ENCODE measurements around the gene CFLAR.
A peak's percentile ranks its signal among the peaks of the same experiment; 100 is the strongest.
"Not testable (repeated sequence)": the region's sequence is repeated elsewhere in the genome, so short reads cannot be mapped to it uniquely, and the experiment has no call there.

The CFLAR gene

GRCh38 chr2:201109186-201109585 is 6.8 kb upstream of the CFLAR start:
- no peak for TF ChIP-seq CTCF (IDR thresholded peaks at IDR 0.05; ENCODE audit: borderline replicate concordance, control extremely low read depth, extremely low read depth, insufficient read depth, missing control alignments)
- in situ Hi-C loops (cut with MboI; ENCODE audit: low sequenced_read_pairs, unreplicated experiment) = no loop called here
- no peak for DNase-seq (ENCODE audit: low spot score)

GRCh38 chr2:201110615-201111014 is 5.3 kb upstream of the CFLAR start:
- TF ChIP-seq CTCF (IDR thresholded peaks at IDR 0.05; ENCODE audit: borderline replicate concordance, control extremely low read depth, extremely low read depth, insufficient read depth, missing control alignments) = no peak
- in situ Hi-C loops (cut with MboI; ENCODE audit: low sequenced_read_pairs, unreplicated experiment) = no loop called here
- DNase-seq (ENCODE audit: low spot score) = no peak

GRCh38 chr2:201111096-201111495 is 4.9 kb upstream of the CFLAR start:
- no peak for TF ChIP-seq CTCF (IDR thresholded peaks at IDR 0.05; ENCODE audit: borderline replicate concordance, control extremely low read depth, extremely low read depth, insufficient read depth, missing control alignments)
- in situ Hi-C loops (cut with MboI; ENCODE audit: low sequenced_read_pairs, unreplicated experiment) = no loop called here
- no peak for DNase-seq (ENCODE audit: low spot score)

- no peak for DNase-seq (ENCODE audit: low spot score)
- TF ChIP-seq CTCF (IDR thresholded peaks at IDR 0.05; ENCODE audit: borderline replicate concordance, control extremely low read depth, extremely low read depth, insufficient read depth, missing control alignments) = no peak
- in situ Hi-C loops (cut with MboI; ENCODE audit: low sequenced_read_pairs, unreplicated experiment) = no loop called here
Observed at GRCh38 chr2:201114350-201114749, 1.6 kb upstream of the CFLAR start.

GRCh38 chr2:201114846-201115245 is 1.1 kb upstream of the CFLAR start:
- TF ChIP-seq CTCF (IDR thresholded peaks at IDR 0.05; ENCODE audit: borderline replicate concordance, control extremely low read depth, extremely low read depth, insufficient read depth, missing control alignments) = no peak
- in situ Hi-C loops (cut with MboI; ENCODE audit: low sequenced_read_pairs, unreplicated experiment) = no loop called here
- DNase-seq (ENCODE audit: low spot score) = no peak

GRCh38 chr2:201116959-201117734 is 1.2 kb downstream of the CFLAR start:
- peak; percentile 10 for TF ChIP-seq CTCF (IDR thresholded peaks at IDR 0.05; ENCODE audit: borderline replicate concordance, control extremely low read depth, extremely low read depth, insufficient read depth, missing control alignments)
- in situ Hi-C loops (cut with MboI; ENCODE audit: low sequenced_read_pairs, unreplicated experiment) = no loop called here
- peak; percentile 63 for DNase-seq (ENCODE audit: low spot score)

- in situ Hi-C loops (cut with MboI; ENCODE audit: low sequenced_read_pairs, unreplicated experiment); DNase-seq (ENCODE audit: low spot score): not testable (repeated sequence)
Observed at GRCh38 chr2:201117735-201118094, 1.8 kb downstream of the CFLAR start.
